Stimulated activated CD4-positive, alpha-beta T cell treated with anti-CD3 and anti-CD28 coated beads, Interleukin-1b, Interleukin-23, amount 100 ng/mL, for 1 hour (primary cell): ENCODE measurements around the gene FCRL4.

Source experiments
- DNase-seq, 2 donors: peaks; one replicate each; pipeline ENCODE4 v3.0.0-alpha.2; 2020; ENCODE audit warnings: low read depth in 2 of 2

FCRL4 gene

DNA sequence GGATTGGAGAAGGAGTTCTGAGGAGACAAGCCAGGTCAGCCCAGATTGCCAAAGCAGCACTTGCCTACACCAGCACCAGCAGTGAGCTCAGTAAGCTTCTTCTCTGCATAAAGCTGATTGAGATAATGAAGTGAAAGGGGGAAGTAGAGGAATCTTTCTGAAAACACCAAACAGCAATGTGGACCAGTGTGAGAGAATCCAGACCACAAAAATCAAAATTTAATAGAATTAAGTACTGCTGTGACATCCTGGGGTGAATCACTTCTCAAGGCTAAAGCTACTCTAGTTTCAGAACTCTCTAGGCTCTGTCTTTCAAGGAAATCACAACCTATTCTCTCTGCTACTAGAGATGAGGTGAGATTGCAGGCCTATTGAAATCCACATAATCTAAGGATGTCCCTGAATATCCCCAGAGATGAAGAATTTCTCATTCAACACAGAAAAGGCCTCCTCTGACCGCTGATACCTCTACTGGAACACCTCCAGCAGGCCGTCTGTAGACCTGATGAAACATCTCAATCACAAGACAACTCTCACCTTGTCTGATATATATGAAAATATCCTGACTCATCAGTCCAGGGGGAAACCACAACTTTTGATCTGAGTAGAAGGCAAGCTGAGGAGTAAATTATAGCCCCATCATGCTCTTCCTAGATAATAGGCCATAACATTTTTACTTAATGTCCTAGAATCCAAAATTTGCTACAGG lies at the start of gene FCRL4:
Gene FCRL4 (minus strand): TSS at position 127 of the 709 bp plus-strand sequence. CDS start 141 bp downstream, outside the sequence.
- no peak for DNase-seq

DNA sequence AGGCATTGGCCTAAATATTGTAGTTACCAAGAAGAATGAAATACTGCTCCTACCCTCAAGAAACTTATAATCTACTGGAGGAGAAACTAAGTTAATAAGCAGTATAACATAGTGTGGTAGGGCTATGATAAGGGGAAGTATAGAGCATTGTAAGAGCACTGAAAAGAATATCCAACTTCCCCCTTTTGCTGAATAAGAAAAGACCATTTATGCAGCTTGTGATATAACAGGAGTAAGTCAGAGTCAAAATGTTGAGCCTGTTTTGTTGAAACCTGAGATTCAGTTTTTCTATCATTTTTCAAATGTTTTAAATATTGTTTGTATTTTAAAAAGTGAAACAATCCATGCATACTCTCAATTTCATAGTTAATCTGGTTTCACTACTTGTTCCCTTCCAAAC lies 48.3 kb upstream of the FCRL4 start:
- no peak for DNase-seq

DNA sequence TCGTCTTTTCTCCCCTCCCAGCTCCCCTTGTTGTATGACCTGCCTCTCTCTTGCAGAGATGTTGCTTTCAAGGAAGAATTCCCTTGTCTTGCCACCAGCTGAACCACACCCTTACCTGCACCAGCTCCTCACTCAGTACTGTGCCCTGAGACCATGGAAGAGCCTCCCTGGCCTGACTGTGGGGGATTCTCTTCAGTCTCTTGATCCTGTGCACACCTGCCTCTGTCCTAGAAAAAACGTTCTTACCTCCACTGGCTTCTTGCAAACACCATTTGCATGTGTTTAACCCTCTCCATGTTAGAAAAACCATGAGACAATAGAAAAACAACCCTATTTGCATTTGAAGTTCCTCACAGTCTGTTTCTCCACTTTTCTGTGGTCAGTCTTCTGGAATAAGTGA lies 43.3 kb upstream of the FCRL4 start:
- DNase-seq = no peak

DNA sequence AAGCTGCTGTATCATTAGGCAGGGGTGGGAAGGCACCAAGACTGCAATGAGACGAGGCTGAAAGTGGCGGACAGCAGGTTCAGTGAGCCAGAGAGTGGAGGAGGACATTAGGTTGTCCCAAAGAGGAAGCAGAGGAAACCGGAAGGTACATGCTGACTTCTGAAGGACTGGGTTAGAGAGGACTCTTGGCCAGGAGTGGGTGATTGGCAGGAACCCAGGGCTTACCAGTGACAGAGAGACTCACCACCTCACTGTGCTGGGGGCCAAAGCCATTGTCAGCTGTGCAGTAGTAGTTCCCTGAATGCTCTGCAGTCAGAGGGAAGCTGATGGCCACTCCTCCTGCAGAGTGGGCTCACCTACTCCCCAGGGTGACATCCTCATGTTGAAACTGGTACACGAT lies 41.9 kb upstream of the FCRL4 start:
- DNase-seq = no peak

DNA sequence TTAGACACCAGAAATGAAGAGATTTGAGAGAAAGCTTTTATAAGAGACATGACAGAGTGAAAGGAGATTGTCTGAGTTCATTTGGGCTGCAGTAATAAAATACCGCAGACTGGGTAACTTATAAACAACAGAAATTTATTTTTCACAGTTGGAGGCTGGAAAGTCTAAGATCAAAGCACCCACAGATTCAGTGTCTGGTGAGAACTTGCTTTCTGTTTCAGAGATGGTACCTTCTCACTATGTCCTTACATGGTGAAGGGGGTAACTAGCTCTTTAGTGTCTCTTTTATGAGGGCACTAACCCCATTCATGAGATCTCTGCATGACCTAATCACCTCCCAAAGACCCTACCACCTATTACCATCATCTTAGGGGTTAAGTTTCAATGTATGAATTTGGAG lies 30.9 kb upstream of the FCRL4 start:
- DNase-seq = no peak

DNA sequence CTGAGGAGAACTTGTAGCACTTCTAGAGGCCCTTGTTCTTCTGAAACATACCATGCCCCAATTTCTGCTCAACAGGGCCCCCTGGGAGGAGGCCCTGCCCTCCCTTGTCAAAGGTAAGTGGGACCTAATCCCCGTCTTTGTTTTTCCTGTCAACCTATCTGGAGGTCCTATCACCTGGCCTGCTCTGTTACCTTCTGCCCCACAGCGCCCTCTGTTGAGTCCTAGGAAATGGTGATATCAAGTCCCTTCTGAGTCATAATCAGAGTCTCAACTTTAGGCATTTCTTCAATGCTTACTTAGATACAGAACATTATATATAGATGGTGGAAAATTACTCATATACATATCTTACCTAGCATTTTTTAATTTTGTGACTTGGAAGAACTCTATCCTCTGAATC lies 28.2 kb upstream of the FCRL4 start:
- no peak for DNase-seq

DNA sequence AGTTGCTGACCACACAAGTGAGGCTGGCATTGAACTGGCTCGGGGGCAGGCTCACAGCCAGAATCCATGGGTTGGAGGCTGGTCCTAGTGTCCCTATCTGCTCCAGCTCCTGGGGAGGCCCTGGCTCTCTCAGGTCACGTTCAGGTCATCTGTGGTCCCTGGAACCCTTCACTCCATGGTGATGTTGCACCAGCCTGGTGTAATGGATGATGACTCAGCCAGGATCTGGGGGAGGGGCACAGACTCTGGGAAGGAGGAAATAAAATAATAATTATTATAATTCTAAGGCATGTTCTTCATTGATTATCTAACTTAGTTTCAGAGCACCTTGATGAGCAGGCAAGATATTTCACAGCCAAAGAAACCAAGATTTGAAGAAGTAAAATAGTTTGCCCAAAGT lies 26.6 kb upstream of the FCRL4 start:
- no peak for DNase-seq

DNA sequence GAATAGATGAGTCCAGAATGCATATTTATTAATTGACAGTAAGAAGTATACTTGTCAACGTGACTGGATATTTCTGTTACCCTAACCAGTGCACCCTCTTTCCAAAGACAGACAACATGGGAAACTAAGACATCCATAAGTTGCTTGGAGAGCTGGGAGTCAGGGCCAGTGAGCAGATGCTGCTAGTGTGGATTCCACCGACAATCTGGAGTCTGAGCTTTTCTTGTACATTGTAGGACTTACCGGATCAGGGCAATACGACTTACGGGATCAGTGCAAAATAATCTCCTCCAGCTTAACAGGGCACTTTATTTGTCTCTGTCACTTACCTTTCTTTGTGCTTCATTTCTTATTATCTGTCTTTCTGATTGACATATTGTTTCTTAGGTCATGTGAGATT lies 24.6 kb upstream of the FCRL4 start:
- no peak for DNase-seq

DNA sequence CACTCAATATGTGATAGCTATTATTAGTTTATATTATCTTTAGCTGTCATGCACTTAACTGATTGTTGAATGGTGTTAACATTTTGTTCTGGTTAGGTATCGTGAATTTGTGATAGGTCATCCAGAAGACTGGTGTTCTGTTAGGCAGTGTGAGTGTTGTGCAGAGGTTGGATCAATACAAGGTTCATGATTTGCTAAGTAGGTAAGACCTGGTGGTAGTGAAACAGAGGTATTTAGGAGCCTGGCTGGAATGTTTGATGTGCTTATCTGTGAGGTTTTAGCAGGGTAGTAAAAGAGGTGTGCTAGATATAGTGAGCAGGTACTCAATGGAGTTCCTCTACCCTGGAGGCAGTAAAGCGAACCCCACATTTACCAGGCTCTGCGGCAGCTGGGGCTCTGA lies 20.3 kb upstream of the FCRL4 start:
- DNase-seq = no peak

DNA sequence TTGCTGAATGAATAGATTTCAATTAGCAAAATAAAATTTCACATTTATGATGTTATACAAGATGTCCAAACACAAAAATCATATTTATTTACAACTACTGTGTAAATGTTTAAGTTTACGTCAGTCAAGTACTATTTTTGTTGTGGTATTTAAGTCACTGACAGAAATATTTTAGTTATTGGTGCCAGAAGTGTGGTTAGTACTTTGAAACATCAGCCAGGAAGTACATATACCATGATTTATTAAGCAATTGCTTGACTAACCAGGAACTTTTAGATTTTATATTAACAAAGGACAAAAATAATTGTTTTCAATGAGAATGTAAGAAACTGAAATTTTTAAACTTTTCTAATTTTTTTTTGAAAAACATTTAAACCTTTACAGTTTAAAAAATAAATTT lies 2.4 kb upstream of the FCRL4 start:
- DNase-seq = no peak

DNA sequence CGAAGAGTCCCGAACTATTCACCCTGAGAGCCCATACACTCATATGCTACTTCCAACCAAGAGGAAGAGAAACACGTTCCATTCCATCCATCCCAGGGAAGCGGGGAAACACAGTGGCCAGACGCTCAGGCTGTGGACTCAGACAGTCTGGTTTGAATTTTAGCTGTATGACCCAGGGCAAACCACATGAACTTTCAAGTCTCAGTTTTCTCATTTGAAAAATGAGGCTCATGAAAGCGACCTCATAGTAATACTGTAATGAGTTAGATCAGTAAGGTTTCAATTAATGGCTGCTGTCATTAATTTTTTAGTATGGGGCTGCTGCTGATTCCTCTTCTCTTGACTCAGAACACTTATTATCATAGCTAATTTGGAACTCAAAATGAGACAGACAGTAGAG lies 1.5 kb downstream of the FCRL4 start:
- DNase-seq = no peak

DNA sequence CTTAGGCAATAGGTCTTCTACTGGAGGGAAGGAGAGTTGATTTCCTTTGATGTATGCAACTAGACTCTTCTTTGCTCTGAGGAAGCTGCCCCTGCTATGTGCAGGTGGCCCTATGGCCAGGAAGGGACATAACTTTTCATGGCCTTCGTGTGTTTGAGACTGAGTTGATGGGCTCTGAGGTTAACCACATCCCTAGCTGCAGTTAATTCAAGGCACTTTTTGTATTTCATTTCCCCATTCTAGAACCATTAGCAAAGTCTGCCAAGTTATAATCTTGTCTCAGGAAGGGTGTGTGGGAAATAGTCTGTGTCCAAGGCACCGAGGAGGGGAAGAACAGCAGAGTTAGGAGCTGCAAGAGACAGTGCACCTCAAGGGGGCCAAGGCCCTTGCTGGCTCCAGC lies 2.5 kb downstream of the FCRL4 start:
- no peak for DNase-seq

DNA sequence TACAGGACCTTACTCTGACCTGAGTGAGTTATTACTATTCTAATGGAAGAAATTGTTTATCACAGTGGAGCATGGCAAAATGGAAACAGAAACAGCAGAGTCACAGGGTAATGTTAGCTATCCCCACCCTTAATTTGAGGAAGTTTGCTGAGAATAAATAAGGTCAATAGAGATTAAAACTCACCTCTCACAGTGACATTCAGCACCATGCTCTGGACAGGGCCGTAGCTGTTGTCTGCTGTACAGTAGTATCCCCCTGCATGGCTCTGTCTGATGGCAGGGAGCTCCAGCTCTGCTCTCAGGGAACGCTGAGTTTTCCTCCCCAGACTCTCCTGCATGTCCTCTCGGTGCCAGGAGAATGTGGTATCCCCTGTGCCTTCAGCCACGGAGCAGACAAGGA lies 11.9 kb downstream of the FCRL4 start:
- no peak for DNase-seq

DNA sequence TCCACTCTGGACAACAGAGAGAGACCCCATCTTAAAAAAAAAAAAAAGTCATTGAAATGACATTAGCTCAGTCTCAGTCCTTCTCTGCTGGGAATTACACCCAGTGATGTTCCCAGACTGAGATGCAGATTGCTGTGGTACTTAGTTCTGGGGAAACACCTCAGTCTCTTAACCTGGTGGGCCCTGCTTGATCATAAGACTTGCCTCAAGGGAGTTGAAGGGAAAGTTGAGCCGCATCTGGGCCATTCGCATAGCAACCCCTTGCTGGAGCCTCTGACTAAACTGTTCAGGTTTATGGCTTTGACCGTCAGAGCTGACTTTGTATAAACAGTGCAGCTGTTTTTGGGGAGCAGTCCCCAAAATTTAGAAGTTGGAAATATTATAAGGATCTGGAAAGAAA lies 13.4 kb downstream of the FCRL4 start:
- DNase-seq = no peak

DNA sequence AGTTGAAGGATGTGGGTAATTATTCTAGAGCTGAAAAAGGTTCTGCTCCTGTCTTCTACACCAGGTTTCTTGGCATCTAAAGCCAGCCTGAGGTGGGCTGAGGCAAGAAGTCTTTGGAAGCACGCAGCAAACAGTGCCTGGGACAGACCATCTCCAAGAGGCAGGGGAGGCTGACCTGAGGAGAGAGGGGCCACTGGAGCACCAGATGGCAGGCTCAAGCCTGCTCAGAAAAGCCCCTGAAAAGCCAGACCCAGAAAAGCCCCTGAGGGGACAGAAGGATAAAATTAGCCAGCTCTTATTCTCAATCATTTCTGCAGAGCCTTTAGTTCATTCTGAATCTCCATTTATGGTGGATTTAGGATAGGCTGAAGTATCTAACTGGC lies 17.1 kb downstream of the FCRL4 start:
- DNase-seq = no peak

DNA sequence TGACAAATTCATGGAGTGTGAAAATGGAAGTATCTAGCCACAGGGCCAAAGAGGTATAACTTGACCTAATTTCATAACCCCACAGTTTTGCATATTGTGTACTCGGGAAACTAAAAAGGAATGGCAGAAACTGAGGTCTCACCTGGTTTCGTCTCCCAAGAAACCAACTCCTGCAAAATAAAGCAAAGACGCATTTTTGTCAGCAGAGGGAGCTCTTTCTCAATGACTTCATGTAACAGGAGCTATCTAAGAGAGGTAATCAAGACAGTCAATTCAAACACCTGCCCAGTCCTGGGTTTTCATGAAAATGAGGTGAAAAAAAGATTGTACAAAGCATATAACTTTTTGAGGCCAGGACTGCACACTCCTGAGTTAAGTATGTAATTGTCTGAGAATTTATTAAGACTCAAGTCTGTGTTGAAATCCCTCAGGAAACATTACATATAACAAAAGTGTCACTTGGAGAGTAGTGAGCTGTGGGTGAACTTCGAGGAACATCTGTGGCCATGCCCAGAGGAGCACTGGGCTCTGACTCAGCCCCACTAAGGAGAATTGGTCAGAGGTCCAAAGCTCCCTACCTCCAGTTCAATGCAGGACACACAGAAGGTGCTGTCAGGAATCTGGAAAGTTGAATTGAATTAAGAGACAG lies 17.6 kb downstream of the FCRL4 start:
- no peak for DNase-seq

DNA sequence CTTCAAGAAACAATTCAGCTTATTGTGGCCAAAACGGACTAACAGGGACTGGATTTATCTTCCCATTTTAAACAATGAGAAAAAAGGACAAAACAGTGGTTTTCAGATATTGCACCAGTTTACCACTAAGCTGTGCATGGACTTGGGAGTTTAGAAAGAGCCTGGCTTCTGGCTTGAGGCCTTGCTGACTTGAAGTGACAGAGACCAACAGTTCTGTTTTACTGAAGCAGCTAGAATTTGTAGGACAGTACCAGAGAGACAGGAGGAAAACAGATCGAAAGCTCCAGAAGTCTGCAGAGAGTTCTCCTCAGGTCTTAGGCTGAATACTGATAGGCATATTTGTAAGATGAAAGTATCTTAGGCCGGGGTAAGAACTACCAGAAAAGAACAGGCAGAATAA lies 20.5 kb downstream of the FCRL4 start:
- no peak for DNase-seq

DNA sequence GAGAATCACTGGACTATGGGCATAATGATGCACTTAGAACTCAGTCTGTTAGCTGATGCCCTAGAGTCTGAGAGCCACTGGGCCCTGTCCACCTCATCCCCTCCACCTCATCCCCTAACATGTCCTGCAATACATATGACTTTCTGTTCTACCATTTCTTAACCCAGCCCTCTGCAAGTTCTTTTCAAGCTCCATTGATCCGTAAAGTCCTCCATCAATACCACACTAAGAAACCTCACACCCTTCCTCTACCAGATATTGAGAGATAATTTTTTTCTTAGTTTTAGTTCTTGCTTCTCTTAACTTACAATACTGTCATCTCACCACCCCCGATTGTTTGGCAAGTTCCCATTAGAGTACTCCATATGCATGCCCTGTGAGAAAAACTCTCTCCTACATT lies 22.1 kb downstream of the FCRL4 start:
- no peak for DNase-seq

DNA sequence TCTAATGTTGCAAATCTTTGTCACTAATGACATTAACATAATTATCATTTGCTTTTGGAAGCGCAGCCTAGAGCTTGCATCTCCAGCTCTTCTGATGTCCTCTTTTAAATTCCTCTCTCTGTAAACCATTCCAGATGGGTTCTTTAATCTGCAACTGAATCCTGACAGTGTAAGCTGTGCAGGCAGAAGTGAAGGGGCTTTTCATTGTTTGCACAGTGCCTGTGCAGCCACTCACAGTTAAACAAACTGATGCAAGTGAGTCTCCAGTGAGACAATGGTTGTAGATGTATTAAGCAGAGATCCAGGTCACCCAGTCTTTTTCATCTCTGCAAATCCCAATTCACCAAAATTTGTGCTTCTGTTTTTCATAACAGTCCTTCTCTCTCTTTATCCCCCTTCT lies 23.0 kb downstream of the FCRL4 start:
- DNase-seq = no peak

DNA sequence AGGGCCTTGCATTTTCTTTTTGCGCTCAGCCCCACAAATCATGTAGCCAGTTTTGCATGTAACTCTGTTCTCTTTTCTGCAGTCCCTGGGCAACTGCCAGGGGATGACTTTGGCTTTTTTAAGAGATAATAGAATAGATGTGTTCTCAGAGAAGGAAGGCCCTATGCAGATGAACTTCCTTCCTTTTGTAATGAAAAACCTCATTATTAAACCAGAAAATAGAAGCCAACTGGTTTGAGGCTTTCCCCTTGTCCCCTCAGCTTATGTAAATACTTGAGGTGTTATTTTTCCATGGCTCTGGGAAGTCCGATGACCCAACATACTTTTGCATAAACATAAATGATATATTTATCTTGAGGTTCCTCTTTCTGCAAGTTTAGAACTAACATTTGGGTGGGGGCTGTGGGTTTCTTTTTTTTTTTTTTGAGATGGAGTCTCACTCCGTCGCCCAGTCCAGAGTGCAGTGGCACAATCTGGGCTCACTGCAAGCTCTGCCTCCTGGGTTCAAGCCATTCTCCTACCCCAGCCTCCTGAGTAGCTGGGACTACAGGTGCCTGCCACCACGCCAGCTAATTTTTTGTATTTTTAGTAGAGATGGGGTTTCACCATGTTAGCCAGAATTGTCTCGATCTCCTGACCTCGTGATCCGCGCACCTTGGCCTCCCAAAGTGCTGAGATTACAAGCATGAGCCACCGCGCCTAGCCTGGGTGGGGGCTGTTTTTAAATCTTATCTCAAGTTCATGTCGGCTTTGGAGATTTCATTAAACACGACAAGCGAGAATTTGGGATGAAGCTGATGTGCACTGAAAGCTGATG lies 31.2 kb downstream of the FCRL4 start:
- no peak for DNase-seq

DNA sequence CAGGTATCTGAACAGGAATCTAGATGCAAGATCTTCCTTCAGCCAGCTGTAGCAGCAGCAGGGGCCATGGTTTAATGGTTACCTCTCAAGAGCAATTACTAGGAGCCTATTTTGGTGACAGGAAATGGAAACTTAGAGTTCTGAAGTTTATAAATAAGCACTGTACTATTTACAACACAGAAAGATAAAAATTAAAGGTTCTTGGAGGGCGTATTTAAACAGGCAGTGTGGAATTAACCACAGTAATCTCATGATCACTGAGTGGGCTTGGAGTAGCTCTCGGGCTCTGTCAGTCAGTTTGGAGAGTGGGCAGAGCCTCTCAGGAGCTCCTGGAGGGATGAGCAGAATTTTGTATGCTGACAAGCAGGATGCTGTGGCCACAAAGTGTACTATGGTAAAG lies 35.4 kb downstream of the FCRL4 start:
- no peak for DNase-seq

DNA sequence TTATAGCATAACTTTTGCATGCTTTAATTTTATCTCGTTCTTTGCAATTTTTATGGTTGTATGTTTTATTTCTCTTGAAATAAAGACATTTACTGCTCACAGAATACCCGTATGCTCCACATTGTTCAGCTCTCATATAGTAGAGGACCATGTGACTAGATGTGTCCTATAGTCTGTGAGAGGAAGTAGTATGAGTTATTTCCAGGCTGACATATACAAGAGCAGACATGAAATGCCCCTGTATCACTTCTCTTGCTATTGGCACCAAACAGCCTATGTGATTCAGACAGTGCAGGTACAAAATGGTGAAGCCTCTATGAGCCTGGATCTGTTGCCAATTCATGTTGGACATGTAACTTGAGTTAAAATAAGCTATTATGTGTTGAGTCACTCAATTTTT lies 39.8 kb downstream of the FCRL4 start:
- DNase-seq = no peak
